HG03108 (cell line): ENCODE measurements around the gene WWC2.
"Not testable (repeated sequence)": the region's sequence is repeated elsewhere in the genome, so short reads cannot be mapped to it uniquely, and the experiment has no call there.

Source experiments
- ATAC-seq: cut with Tn5 transposase; IDR thresholded peaks from one replicate; pipeline ENCODE4 v1.9.1; 2021; ENCODE audit warnings: moderate library complexity; ENCODE audit not compliant: unreplicated experiment

The WWC2 gene

GRCh38 chr4:183099537-183100297, 660 bp downstream of the WWC2 start:
- ATAC-seq, result no peak

DNA sequence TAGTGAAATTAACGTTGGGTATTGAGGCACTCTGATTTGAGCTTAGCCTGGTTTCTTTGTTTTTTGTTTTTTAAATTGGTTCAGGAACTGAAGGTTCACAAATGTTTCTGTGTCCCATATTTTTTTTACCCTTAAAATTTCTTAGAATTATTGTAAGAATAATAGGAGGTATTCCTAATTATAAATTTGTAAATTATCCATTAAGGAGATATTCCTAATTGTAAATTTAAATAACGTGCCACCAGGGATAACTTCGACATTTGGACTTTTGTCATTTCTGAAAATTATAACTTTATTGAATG, 1.2 kb downstream of the WWC2 start:
- no peak for ATAC-seq

GRCh38 chr4:183100827-183101226, 1.8 kb downstream of the WWC2 start:
- no peak for ATAC-seq

DNA sequence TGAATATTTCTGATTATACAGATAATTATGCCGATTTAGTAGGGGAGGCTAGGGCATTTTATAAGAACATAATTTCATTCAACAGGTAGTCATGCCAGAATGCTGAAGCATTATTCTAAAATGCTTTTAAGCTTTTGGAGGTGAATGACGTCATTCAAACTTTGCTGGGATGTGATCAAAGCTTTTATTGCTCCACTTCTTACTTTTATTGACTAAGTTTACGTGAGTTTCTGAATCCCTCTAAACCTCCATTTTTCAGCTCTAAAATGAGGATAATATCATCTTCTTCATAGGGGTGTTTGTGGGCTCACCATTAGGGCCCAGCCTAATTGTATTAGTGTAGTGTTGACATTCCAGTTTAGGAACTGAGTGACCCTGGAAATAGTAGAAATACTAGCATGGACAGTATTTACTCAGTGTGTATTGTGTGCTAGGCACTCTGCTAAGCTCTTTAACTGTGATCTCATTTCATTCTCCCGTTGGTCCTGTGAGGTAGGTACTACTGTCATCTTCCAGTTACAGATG, 3.0 kb downstream of the WWC2 start:
- no peak for ATAC-seq

GRCh38 chr4:183105092-183105491, 6.0 kb downstream of the WWC2 start:
- ATAC-seq, result no peak

GRCh38 chr4:183106839-183107238, 7.8 kb downstream of the WWC2 start:
- no peak for ATAC-seq

GRCh38 chr4:183107891-183108459, 8.9 kb downstream of the WWC2 start:
- no peak for ATAC-seq

- no peak for ATAC-seq
Observed at GRCh38 chr4:183110244-183110643, 11.2 kb downstream of the WWC2 start.

GRCh38 chr4:183111452-183111885, 12.4 kb downstream of the WWC2 start:
- no peak for ATAC-seq

GRCh38 chr4:183118141-183118540, 19.1 kb downstream of the WWC2 start:
- no peak for ATAC-seq

- no peak for ATAC-seq
Observed at GRCh38 chr4:183118585-183118984, 19.5 kb downstream of the WWC2 start.

DNA sequence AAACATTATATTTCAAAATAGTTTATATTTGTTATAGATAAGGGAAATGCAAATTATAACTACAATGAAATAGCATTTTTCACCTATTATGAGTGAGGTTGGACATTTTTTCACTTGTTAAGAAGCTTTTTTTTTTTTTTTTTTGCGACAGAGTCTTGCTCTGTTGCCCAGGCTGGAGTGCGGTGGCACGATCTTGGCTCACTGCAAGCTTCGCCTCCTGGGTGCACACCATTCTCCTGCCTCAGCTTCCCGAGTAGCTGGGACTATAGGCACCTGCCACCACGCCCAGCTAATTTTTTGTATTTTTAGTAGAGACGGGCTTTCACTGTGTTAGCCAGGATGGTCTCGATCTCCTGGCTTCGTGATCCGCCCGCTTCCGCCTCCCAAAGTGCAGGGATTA, 22.6 kb downstream of the WWC2 start:
- ATAC-seq, result not testable (repeated sequence)

GRCh38 chr4:183124228-183124627, 25.2 kb downstream of the WWC2 start:
- no peak for ATAC-seq

DNA sequence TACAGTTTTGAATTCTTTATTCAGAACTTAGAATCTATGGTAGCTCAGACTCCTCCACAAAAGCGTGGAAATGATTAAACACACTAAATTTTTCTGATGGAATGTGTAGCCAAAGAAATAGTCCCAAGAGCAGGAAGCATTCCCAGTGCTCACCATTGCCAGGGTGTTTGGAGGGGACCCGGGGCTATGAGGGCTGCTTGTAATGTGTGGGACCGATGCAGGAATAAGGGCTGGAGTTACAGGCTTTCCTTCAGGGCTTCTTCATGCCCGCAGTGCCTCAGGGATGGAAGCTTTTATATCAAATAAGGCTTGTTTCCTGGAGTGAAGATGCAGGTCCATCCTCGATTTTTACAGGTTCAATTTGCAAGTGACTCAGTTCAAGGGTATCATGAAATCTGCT, 25.8 kb downstream of the WWC2 start:
- no peak for ATAC-seq

DNA sequence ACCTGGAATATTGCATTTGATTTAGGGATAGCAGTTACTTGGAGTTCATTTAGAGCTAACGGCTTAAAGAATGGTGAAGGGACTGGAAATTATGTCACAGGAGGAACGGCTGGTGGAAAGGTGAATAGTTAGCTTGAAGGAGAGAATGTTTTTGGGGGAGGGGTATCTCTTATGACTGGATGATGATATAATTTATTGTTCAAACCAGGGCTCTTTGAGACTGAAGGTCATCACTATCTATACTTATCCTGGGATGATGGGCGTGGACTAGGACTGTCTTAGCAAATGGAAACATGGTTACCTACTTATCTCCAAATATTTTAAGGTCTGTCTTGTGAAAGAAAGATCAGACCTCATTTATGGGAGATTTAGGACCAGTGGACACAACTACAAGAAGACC, 30.1 kb downstream of the WWC2 start:
- ATAC-seq, result no peak

DNA sequence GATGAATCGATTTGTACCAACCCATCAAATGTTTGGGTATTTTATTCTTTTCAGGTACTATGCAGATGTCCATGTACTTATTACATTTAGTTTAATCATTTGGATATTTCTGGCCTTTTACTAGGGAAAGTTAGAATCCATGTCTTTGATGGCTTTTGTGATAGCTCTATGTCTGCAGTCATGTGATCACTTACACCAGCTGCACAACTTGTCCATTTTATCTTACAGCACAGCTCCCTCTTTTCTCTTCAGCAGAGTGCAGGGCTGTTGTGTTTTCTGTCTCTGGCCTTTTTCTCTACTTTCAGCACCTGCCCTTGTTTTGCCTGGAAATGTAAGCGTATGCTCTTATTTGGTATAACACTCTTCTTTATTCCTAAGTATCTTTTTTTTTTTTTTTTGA, 30.6 kb downstream of the WWC2 start:
- no peak for ATAC-seq

GRCh38 chr4:183130328-183131155, 31.5 kb downstream of the WWC2 start:
- no peak for ATAC-seq

- ATAC-seq, result no peak
Observed at GRCh38 chr4:183132081-183132480, 33.0 kb downstream of the WWC2 start.

DNA sequence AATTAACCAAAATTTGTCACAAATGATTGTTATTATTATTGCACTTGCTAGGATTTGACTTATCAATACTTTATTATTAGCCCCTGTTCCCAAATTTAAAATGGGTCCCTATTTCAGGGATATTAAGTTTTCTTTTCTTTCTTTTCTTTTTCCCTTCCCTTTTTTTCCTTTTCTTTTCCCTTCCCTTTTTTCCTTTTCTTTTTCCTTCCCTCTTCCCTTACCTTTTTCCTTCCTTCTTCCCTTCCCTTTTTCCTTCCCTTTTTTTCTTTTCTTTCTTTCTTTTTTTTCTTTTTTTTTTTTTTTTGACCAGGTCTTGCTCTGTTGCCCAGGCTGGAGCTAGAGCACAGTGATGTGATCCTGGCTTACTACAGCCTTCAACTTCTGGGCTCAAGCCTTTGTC, 33.8 kb downstream of the WWC2 start:
- no peak for ATAC-seq

DNA sequence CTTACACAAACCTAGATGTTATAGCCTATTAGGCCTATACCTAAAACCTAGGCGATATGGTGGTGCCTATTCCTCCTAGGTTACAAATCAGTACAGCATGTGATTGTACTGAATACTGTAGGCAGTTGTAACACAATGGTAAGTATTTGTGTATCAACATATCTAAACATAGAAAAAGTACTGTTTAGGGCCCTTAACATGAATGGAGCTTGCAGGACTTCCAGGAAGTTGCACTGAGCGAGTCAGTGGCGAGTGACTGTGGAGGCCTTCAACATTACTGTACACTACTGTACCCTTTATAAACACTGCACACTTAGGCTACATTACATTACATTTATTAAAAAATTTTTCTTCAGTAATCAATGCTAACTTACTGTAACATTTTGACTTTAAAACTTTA, 37.8 kb downstream of the WWC2 start:
- ATAC-seq, result no peak

GRCh38 chr4:183139058-183139750, 40.1 kb downstream of the WWC2 start:
- ATAC-seq, result no peak
